22Rv1 (cell line): ENCODE measurements around the gene KLHL21.
A peak's percentile ranks its signal among the peaks of the same experiment; 100 is the strongest.
"Not testable (repeated sequence)": the region's sequence is repeated elsewhere in the genome, so short reads cannot be mapped to it uniquely, and the experiment has no call there.

Source experiments
- H3K27ac ChIP-seq: fragments of 450-650 bp; 2 replicates; pipeline ENCODE4 v1.5.1; 2017
- ZFX ChIP-seq: fragments of 450-650 bp; IDR thresholded peaks from 2 replicates; pipeline ENCODE4 v1.6.1; 2017; ENCODE audit warnings: antibody characterized with exemption, borderline replicate concordance
- TF ChIP-seq, protein P1 (sequence below): fragments of 450-650 bp; IDR thresholded peaks from 2 replicates; pipeline ENCODE4 v1.5.1; 2017; ENCODE audit warnings: mild to moderate bottlenecking

The KLHL21 gene, protein sequence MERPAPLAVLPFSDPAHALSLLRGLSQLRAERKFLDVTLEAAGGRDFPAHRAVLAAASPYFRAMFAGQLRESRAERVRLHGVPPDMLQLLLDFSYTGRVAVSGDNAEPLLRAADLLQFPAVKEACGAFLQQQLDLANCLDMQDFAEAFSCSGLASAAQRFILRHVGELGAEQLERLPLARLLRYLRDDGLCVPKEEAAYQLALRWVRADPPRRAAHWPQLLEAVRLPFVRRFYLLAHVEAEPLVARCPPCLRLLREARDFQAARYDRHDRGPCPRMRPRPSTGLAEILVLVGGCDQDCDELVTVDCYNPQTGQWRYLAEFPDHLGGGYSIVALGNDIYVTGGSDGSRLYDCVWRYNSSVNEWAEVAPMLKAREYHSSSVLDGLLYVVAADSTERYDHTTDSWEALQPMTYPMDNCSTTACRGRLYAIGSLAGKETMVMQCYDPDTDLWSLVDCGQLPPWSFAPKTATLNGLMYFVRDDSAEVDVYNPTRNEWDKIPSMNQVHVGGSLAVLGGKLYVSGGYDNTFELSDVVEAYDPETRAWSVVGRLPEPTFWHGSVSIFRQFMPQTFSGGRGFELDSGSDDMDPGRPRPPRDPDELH

DNA sequence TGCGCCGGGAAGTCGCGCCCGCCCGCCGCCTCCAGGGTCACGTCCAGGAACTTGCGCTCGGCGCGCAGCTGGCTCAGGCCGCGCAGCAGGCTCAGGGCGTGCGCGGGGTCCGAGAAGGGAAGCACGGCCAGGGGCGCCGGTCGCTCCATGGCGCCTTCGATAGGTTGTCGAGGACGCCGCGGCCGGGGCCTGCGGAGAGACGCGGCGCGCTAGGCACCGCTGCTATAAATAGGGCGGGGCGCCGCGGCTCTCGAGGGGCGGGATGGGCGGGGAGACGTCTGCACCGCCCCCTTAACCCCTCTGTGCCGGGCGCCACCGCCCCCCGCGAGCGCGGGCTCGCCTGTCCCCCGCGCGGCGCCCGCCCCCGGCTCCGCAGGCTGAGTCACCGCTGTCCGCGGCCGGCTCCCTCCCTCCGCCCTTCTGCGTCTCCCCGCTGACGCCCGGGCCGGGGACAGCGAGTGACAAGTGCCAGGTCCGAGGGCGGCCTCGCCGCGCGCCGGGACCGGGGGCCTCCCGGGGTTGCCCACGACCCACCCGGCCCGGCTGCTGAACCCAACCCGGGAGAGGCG, at the start of gene KLHL21:
KLHL21 (minus strand) TSS at position 201 of the 569 bp plus-strand sequence; CDS start at position 149, 52 bp downstream.
- H3K27ac ChIP-seq, result peak within 1 kb of the TSS; percentile 64
- TF ChIP-seq ZFX, result no peak
- TF ChIP-seq, protein P1, sequence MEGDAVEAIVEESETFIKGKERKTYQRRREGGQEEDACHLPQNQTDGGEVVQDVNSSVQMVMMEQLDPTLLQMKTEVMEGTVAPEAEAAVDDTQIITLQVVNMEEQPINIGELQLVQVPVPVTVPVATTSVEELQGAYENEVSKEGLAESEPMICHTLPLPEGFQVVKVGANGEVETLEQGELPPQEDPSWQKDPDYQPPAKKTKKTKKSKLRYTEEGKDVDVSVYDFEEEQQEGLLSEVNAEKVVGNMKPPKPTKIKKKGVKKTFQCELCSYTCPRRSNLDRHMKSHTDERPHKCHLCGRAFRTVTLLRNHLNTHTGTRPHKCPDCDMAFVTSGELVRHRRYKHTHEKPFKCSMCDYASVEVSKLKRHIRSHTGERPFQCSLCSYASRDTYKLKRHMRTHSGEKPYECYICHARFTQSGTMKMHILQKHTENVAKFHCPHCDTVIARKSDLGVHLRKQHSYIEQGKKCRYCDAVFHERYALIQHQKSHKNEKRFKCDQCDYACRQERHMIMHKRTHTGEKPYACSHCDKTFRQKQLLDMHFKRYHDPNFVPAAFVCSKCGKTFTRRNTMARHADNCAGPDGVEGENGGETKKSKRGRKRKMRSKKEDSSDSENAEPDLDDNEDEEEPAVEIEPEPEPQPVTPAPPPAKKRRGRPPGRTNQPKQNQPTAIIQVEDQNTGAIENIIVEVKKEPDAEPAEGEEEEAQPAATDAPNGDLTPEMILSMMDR, result no peak

DNA sequence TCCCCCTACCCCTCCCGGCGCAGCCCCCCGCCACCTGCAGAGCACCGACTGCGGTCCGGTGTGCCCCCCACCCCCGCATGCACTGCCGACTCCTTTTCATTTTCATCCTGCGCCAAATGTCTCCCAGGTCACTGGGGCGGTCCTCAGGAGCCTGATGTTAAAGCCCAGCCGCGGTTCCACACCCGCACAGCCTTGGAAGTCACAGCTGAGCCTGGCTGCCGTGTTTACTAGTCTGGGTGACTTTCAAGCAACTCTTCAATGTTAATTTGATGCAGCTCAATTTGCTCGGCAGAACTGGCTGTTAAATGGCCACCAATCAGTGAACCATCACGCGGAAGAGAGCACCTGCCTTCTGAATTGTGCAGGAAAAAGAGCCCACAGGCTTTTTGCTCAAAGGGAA, 49.2 kb upstream of the KLHL21 start:
- no peak overlapping the region for H3K27ac ChIP-seq
- TF ChIP-seq, protein P1, result no peak
- TF ChIP-seq ZFX, result no peak

DNA sequence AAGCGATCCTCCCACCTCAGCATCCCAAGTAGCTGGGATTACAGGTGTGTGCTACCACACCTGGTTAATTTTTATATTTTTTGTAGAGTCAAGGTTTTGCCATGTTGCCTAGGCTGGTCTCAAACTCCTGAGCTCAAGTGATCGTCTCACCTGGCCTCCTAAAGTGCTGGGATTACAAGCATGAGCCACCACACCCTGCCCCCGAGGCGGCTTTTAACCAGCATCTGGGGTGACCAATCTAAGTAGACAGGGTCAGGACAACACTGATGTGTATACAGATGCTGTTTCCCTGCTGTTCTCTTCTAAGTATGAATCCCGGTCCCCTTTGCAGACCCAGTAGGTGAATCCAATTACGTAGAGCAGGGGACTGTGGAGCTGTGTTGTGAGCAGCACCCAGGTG, 45.9 kb upstream of the KLHL21 start:
- TF ChIP-seq ZFX, result no peak
- TF ChIP-seq, protein P1, result no peak
- no peak overlapping the region for H3K27ac ChIP-seq

DNA sequence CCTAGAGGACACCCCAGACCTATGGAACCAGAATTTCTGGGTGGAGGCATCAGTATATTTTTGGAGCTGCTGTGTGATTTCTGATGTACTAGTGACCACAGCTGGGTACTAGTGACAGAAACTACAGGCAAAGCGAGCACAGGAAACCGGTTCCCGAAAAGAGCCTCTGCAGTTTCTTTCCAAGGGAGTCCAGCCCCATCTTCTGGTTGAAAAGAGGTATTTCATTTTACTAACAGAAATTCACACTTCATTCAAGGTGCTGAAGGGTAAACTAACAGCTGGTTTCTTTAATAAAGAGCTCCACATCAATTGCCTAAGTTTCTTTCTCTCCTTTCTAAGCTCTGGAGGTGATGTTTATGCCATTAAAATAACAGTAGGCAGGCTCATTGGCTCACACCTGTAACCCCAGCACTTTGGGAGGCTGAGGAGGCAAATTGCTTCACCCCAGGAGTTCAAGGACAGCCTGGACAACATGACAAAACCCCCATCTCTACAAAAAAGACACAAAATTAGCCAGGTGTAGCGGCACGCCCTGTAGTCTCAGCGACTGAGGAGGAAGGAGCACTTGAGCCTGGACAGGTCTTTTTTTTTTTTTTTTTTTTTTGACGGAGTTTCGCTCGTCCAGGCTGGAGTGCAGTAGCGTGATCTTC, 44.0 kb upstream of the KLHL21 start:
- TF ChIP-seq ZFX, result no peak
- TF ChIP-seq, protein P1, result peak; percentile 66
- H3K27ac ChIP-seq, result no peak overlapping the region

DNA sequence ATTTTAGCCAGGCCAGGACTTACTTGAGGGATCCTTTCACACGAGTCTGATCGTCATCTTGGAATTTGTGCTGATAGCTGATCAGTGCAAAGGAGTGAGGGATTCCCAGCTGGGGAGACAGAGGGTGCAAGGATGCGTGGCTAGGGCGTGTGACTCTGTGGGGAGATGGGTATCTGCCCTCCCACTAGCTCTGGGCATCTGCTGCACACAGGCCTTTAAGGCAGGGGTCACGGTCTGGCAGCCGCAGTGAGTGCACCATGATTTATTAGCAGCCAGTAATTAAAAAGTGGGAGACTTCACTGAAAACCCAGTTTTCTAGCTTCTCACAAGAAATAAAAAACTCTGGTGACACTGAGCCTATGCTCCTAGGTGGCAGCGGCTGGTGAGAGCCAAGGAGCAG, 42.3 kb upstream of the KLHL21 start:
- TF ChIP-seq ZFX, result no peak
- TF ChIP-seq, protein P1, result no peak
- no peak overlapping the region for H3K27ac ChIP-seq

DNA sequence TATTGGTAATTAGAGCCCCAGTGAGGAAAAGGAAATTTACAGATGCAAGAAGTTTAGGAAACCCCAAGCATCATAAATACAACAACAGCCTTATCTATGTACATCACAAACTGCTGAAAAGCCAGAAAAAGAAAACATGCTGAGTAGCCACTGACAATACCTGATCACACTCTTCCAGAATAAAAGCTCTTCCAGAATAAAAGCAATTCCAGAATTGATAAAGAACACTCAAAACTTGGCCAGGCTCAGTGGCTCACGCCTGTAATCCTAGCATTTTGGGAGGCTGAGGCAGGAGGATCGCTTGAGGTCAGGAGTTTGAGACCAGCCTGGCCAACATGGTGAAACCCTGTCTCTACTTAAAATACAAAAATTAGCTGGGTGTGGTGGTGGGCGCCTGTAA, 38.2 kb upstream of the KLHL21 start:
- H3K27ac ChIP-seq, result not testable (repeated sequence)

DNA sequence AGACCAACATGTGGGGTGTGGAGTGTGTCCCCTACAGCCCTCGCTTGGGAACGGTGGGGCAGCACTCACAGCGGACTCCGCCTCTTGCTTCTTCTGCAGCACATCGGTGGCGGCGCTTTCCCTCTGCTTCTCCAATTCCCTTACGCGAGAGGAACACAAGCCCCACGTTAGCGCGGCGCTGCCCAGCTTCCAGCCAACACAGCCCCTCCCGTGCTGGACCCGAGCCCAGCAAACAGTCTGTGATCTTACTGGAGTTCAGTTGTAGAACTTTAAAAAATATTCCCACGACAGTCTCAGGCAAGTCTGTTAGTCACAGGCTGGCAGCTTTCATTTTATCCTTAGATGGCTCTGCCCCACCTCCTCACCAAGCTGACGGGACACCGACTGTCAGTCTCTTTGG, 35.6 kb upstream of the KLHL21 start:
- H3K27ac ChIP-seq, result no peak overlapping the region
- TF ChIP-seq, protein P1, result no peak
- no peak for TF ChIP-seq ZFX
